HUES6 (cell line): Measurements from ENCODE around the gene UBQLN1.

Source experiments
- H3K27ac ChIP-seq: 2 replicates; pipeline ENCODE4 v1.7.0; 2013; ENCODE audit warnings: low read depth, mild to moderate bottlenecking, low read length, inconsistent platforms
- H3K27me3 ChIP-seq: 2 replicates; pipeline ENCODE4 v1.6.1; 2013; ENCODE audit warnings: low read length; ENCODE audit not compliant: control insufficient read depth, insufficient read depth
- H3K36me3 ChIP-seq: 2 replicates; pipeline ENCODE4 v1.6.1; 2013; ENCODE audit warnings: low read length; ENCODE audit not compliant: control insufficient read depth, insufficient read depth
- H3K4me1 ChIP-seq: 2 replicates; pipeline ENCODE4 v1.6.1; 2013; ENCODE audit warnings: low read length; ENCODE audit not compliant: control insufficient read depth, insufficient read depth
- H3K4me3 ChIP-seq: 2 replicates; pipeline ENCODE4 v1.5.1; 2013; ENCODE audit warnings: low read depth, low read length
- H3K9ac ChIP-seq: one replicate; pipeline ENCODE4 v1.6.1; 2013; ENCODE audit warnings: mild to moderate bottlenecking, low read length
- H3K9me3 ChIP-seq: 2 replicates; pipeline ENCODE4 v1.6.1; 2013; ENCODE audit warnings: low read depth, low read length; ENCODE audit not compliant: control insufficient read depth, insufficient read depth

The UBQLN1 gene

DNA sequence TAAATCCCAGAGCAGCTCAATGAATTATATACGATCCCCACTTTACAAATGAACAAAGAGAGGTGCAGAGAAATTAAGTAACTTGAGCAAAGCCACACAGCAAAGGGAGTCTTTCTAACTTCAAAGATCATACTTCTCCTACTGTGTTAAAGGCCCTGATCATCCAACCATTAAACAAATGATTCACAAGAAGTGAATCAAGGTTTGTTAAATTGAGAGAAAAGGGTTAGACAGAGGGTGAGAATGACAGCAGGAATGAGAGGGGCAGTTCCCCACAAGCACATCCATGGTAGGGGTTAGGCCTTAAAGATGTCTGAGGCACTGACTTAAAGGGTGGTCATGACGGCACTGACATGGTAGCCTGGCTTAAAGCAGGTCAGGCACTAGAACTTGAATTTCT, 74.1 kb downstream of the UBQLN1 start:
- Histone ChIP-seq H3K9me3 (no peaks in the 10 kb centered on the region), H3K27ac (no peak overlapping the region), H3K9ac (no peak overlapping the region), H3K4me1 (peaks cover 7% of the 10 kb centered on the region), H3K36me3 (no peaks in the 10 kb centered on the region; the same call in 1 of the 2 replicates), H3K4me3 (no peak overlapping the region), H3K27me3 (no peaks in the 10 kb centered on the region)

GRCh38 chr9:83633255-83633654, 74.5 kb downstream of the UBQLN1 start:
- no peaks in the 10 kb centered on the region for H3K9me3 ChIP-seq
- H3K4me1 ChIP-seq = peaks cover 7% of the 10 kb centered on the region
- H3K36me3 ChIP-seq = no peaks in the 10 kb centered on the region; the same call in 1 of the 2 replicates
- no peak overlapping the region for H3K4me3 ChIP-seq
- no peaks in the 10 kb centered on the region for H3K27me3 ChIP-seq
- no peak overlapping the region for H3K9ac ChIP-seq
- H3K27ac ChIP-seq = no peak overlapping the region

GRCh38 chr9:83630938-83631457, 76.8 kb downstream of the UBQLN1 start:
- H3K36me3 ChIP-seq = no peaks in the 10 kb centered on the region; the same call in 1 of the 2 replicates
- no peak overlapping the region for H3K9ac ChIP-seq
- no peak overlapping the region for H3K27ac ChIP-seq
- H3K4me3 ChIP-seq = peak overlapping the region; percentile 21; the same call in 1 of the 2 replicates
- H3K9me3 ChIP-seq = no peaks in the 10 kb centered on the region
- H3K27me3 ChIP-seq = no peaks in the 10 kb centered on the region
- peaks cover 7% of the 10 kb centered on the region for H3K4me1 ChIP-seq

- Histone ChIP-seq H3K36me3 (no peaks in the 10 kb centered on the region; the same call in 1 of the 2 replicates), H3K9me3 (no peaks in the 10 kb centered on the region), H3K4me3 (no peak overlapping the region), H3K27ac (no peak overlapping the region), H3K9ac (no peak overlapping the region), H3K27me3 (no peaks in the 10 kb centered on the region), H3K4me1 (peaks cover 7% of the 10 kb centered on the region)
Measured at GRCh38 chr9:83629433-83630104, 78.2 kb downstream of the UBQLN1 start.

- H3K36me3 ChIP-seq = no peaks in the 10 kb centered on the region; the same call in 1 of the 2 replicates
- no peak overlapping the region for H3K4me3 ChIP-seq
- H3K27me3 ChIP-seq = no peaks in the 10 kb centered on the region
- H3K9ac ChIP-seq = no peak overlapping the region
- H3K4me1 ChIP-seq = peaks cover 10% of the 10 kb centered on the region
- no peaks in the 10 kb centered on the region for H3K9me3 ChIP-seq
- H3K27ac ChIP-seq = no peak overlapping the region
Measured at GRCh38 chr9:83628540-83628939, 79.2 kb downstream of the UBQLN1 start.

DNA sequence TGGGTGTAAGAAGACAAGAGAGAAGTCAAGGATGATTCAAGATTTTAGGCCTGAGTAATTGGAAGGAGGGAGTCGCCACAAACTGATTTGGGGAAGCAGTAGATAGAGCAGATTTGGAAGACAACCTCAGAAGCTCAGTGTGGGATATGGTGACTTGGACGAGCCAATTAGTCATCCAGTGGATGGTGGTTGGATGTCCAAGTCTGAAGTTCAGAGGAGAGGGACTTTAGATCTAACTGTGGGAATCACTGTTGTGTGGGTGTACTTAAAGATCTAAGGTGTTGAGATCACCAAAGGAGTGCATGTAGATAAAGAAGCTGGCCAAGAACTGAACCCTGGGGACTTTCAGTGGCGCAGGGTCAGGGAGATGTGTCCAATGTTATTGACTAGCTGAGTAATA, 82.6 kb downstream of the UBQLN1 start:
- Histone ChIP-seq H3K4me1 (peaks cover 13% of the 10 kb centered on the region), H3K36me3 (no peaks in the 10 kb centered on the region; the same call in 1 of the 2 replicates), H3K27me3 (no peaks in the 10 kb centered on the region)

DNA sequence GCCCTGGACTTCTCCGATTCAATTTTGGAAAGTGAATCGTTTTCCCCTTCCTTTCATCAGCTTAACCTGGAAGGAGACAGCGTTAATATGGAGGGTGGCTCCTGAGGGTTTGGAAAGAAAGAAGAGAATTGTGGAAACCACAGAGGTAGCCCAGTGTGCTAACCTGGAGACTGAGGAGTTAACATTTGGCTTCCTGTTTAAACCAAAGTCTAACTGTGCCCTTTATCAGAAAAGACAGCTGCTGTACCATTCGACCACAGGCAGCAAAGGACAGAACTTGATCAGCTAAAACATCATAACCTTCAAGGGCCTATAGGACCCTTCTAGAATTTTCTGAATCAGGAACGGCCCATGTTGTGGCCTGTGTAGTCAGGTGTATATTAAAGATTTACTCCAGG, 84.1 kb downstream of the UBQLN1 start:
- H3K36me3 ChIP-seq = no peaks in the 10 kb centered on the region
- no peak overlapping the region; the same call in 1 of the 2 replicates for H3K27ac ChIP-seq
- H3K9me3 ChIP-seq = no peaks in the 10 kb centered on the region
- peak overlapping the region; percentile 62 for H3K4me3 ChIP-seq
- H3K27me3 ChIP-seq = no peaks in the 10 kb centered on the region
- peaks cover 13% of the 10 kb centered on the region for H3K4me1 ChIP-seq
- H3K9ac ChIP-seq = peak overlapping the region; percentile 82

More for the DNA sequence above, 82.6 kb downstream of the UBQLN1 start:
- Histone ChIP-seq H3K4me3 (no peak overlapping the region), H3K9ac (no peak overlapping the region), H3K9me3 (no peaks in the 10 kb centered on the region), H3K27ac (no peak overlapping the region)

DNA sequence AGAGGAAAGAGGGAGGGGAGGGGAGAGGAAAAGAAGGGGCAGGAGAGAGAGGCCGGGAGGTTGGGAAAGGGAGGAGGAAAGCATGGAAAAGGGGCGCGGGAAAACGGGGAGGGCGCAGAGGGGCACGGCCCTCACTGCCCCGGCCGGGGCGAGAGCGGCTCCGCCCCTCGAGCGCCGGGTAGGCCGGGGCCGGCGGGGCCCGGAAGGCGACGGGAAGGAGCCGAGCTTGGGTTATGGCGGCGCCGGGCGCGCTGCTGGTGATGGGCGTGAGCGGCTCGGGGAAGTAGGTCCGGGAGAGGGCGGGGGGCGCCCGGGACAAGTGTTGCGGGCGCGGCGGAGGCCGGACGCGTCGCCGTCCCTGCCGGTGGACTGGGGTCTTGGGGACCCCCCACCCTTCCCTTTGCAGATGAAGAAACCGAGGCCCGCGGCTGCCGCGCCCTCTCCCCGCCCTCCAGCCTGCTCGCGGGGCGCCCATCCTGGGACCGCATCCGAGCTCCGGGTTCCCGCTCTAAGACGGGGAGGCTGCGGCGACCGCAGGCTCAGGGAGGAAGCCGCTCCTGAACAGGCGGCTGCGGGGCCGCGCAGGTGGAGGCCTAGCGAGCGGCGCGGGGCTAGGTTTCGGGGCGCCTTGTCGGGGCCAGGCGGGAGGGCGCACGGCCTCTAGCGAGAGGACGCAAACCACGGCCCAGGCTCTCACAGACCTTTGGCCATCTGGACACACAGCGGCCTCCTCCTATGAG, 84.6 kb downstream of the UBQLN1 start, which contains the start of gene IDNK:
TSS of gene IDNK (plus strand) at position 205 of the 740 bp plus-strand sequence. CDS start at position 234, 29 bp downstream.
- peaks cover 13% of the 10 kb centered on the region for H3K4me1 ChIP-seq
- no peaks in the 10 kb centered on the region for H3K9me3 ChIP-seq
- peak within 1 kb of the TSS; percentile 62 for H3K4me3 ChIP-seq
- H3K27me3 ChIP-seq = no peaks in the 10 kb centered on the region
- H3K27ac ChIP-seq = peak within 1 kb of the TSS; percentile 35; the same call in 1 of the 2 replicates
- H3K36me3 ChIP-seq = no peaks in the 10 kb centered on the region
- H3K9ac ChIP-seq = peak within 1 kb of the TSS; percentile 82

DNA sequence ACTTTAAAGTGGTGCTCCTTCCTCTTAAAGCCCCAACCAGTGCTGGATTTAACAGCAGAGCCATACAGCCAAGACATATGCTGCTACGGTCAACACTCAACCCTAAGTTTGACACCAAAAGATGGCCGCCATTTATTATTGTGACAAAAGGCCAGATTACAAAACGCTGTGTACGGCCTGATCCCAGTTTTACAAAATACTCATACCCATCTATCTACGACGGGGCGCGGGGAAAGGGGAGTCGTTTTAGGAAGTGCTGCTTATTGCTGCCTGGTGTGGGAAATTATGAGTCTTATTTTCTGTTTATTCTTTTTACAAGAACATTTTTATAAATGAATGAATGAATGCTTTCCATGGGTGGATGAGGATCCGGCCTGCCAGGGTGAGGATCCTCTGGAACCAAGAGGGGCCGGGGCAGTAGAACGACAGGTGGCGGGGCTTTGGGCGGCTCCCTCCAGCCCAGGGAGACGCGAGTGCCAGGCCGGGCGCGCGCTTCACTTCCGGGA, 85.3 kb downstream of the UBQLN1 start:
- Histone ChIP-seq H3K9me3 (no peaks in the 10 kb centered on the region), H3K27me3 (no peaks in the 10 kb centered on the region), H3K9ac (peak overlapping the region; percentile 82), H3K4me3 (peak overlapping the region; percentile 62), H3K4me1 (peaks cover 13% of the 10 kb centered on the region), H3K27ac (no peak overlapping the region), H3K36me3 (no peaks in the 10 kb centered on the region)

GRCh38 chr9:83620841-83621636, 86.7 kb downstream of the UBQLN1 start:
- Histone ChIP-seq H3K9ac (no peak overlapping the region), H3K4me3 (peak overlapping the region; percentile 46), H3K27me3 (no peaks in the 10 kb centered on the region), H3K27ac (no peak overlapping the region), H3K4me1 (peaks cover 13% of the 10 kb centered on the region), H3K9me3 (no peaks in the 10 kb centered on the region), H3K36me3 (no peaks in the 10 kb centered on the region)
